GM21825 (cell line): ENCODE results near the gene CLIC6.

Source experiments
- ATAC-seq: cut with Tn5 transposase; IDR thresholded peaks from one replicate; pipeline ENCODE4 v1.9.1; 2021; ENCODE audit warnings: mild to moderate bottlenecking, moderate library complexity; ENCODE audit not compliant: unreplicated experiment

Gene CLIC6

DNA sequence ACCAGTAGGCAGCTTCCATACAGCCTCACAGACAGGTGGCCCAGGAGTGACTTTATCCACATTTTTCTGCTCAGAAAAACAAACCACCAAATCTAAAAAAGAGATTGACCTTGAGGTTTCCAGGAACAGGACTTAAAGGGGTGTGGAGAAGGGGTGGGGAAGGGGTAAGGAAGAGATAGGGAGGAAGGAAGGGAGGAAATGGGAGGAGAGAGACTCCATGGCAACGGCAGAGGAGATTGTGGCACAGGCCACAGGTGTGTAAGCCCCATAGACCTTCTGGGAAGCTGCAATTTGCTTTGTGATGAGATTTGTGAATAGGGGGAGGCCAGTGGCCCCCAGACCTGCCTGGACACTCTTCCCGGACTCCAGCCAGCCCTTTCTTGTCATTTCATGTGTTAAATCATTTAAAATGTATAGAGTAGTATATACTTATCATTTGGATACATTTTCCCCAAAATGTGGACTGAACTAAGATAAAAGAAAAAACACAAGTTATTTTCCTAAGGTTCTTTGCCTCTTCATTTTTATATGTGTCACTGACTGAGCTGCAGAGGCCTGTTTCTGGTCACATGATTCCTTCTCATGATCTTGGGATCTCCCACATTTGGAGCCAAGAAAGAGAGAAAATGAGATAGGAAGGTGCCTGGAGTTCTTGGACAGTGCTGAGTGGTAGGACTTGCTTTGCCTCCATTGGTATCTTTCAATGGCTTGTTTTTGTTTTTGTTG is 55.5 kb downstream of the CLIC6 start:
- no peak for ATAC-seq

DNA sequence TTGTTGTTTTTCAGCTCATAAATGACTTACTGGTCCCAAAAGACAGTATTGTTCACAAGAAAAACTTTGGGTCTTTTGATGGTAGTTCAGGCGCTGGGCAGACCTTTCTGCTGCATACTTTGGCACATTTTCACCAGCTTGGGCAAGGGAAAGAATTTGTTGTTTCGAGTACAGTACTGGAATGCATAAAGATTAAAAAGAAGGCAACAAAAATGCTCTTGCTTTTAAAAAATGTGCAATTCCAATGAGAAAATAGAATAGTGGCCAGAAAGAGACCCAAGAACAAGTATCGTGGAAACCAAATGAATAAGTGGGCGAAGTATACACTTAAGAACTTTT is 56.0 kb downstream of the CLIC6 start:
- no peak for ATAC-seq

DNA sequence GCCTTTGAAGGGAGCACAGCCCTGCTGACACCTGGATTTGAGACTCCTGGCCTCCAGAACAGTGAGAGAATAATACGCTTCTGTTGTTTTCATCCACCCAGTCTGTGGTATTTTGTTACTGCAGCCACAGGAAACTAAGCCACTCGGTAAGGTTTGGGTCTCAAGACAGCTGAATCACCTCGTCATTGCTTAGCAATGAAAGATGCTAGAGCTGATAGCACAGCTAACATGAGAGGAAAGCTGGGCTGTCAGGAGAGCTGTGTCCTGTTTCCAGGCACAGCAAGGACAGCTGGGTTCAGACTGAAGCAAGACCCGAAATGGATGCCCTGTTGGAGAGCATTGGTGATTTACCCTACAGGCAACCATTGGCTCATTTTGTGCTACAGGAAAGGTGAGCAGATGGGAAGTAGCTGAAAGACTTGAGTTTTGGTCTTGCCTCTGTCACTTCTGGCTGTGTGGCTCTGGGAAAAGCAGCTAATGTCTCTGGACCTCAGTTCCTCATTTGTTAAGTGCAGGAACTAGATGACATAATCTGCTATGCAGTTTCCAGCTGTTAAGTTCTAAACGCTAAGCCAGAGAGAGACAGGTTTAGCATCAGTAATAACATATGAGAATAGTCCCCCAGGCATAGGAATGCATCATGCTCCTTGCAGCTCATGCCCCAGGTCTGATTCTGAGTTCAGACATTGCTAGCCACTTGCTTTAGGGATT is 58.0 kb downstream of the CLIC6 start:
- ATAC-seq = no peak

DNA sequence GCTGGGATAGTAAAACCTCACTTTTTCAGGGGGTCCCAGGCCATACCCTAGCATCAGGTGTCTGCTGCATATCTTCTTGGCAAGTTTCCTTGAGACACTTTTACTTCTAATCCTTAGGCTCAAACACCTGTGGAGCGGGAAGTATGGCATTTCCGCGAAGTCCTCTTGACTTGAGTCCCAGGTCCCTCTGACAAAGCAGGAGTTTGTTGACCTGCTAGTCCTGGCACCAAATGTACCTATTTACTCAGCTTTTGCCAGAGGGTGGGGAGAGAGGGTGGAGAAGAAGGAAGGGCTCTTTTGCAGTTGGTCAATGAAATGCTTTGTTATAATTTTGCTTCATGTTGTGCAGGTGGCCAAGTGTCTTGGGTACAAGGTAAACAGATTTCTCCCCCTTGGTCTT is 59.7 kb downstream of the CLIC6 start:
- ATAC-seq = no peak

DNA sequence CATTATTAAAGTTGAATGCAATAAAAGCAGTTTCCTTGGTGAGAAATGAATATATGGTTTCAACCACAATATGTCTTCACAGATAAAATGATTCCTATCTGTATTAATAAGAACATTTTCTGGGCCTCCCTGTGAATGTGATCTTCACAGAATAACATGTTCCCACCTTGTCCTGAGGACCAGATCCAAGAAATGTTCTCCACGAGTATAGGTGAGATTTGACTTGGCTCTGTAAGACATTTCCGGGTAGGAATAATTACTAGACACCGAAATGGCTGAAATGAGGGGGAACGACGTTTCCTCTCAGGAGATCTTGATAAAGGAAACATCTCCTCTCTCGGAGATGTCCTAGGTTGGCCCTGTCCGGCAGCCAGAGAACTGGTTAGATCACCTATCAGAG is 61.4 kb downstream of the CLIC6 start:
- ATAC-seq = no peak

DNA sequence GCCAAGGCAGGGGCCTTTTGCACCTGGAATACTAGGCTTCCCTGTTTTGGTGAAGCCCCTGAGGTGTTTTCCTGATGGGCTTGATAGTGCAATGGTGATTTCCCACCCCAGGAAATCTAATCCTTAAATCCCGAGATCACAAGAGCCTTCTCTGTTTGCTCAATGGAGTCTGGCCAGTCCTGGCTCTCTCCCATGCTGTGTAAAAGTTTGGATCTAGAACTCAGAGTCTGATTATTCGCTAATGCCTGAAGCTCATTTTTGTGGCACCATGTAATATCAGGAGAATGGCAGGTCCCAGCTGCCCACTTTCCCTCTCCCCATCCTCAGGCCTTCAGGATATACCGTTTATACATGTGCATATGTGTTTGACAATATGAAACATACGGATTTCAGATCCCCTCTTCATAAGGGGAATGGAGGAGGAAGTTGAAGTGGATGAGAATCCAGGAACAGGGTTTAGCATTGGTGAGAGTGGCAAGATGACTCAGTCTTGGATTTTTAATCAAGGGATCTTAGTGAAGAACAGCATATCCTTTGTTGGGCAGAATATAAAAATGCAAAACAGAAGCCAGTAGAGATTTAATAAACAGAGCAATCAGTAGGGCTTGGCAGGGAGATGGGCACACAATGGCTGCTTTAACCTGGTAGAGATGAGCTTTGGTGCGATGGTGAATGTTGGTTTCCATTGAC is 62.1 kb downstream of the CLIC6 start:
- no peak for ATAC-seq

DNA sequence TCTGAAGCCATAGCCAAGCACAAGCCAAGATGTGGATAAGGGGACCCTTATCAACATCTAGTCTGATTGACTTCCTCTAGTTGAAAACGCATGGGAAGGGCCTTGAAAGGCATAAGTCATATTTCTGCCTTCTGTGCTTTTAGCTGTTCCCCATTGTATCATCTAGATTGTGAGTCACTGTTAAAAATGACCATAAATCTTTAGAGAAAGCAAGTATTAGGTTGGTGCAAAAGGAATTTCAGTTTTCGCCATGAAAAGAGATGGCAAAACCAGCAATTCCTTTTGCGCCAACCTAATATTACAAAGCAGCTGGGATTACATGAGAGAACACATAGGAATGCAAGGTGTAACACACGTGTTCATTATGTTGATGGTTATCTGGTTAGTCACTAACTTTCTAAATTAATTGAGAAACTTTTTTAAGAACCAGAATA is 63.6 kb downstream of the CLIC6 start:
- ATAC-seq = no peak

DNA sequence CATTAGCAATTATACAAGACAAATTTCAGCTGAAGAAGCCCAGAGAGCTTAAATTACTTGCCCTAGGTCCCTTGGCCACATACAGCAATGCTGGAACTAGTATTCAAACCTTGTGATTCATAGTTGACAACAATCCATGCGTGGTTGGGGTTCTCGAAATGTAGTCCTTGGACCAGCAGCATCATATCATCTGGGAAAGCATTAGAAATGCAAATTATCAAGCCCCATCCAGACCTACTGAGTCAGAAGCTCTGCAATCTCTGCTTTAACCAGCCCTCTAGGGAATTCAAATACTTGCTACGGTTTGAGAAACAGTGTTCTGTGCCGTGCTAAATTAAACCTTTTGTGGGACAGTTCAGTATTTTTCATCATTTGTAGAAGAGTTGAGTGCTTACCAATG is 65.1 kb downstream of the CLIC6 start:
- no peak for ATAC-seq

DNA sequence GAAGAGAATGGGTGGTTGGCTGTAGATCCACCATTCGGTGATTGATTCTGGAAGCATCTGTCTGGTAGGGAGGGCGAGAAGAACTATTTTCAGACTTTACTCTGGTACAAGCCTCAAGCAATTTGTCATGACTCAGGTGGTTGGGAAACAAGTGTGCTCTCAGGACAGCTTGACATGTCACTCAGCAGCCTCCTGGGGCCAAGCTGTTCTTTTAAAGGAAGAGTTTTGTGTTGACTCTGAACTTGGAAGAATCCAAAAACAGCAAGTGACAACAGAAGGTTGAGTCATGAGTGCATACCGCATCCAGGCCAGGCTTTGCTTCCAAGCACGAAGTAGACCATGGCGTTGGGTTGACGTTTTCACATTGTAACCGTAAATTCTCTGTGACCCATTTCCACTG is 65.9 kb downstream of the CLIC6 start:
- ATAC-seq = no peak

DNA sequence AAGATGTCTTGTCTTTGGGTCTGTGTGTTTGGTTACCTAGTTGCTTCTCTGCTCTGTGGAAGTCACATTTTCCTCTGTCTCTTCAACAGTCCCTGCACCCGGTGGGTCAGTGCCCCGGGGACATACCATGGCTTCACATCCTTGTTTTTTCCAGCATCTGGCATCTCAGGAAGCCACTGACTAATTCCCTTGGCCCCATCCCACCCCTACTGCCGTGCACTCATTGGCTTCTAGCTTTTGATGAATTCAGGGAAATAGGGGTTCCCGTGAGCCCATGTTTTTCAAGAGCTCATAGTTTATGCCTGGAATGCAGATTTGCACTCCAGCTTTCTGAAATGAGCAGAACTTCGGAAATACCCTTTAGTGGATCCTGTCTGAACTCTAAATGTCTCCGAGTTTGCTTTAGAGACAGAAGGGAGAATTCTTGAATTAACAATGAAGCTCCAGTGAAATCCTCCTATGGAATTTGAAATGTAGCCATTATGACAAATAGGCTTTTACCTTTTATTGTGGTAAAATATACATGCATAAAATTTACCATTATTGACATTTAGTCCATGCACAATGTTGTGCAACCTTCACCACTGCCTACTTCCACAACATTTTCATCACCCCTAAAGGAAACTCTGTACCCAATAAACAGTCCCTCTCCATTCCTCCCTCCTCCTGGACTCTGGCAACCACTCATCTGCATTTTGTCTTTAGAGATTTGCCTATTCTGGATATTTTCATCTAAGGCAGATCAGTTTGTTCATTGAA is 67.5 kb downstream of the CLIC6 start:
- no peak for ATAC-seq

DNA sequence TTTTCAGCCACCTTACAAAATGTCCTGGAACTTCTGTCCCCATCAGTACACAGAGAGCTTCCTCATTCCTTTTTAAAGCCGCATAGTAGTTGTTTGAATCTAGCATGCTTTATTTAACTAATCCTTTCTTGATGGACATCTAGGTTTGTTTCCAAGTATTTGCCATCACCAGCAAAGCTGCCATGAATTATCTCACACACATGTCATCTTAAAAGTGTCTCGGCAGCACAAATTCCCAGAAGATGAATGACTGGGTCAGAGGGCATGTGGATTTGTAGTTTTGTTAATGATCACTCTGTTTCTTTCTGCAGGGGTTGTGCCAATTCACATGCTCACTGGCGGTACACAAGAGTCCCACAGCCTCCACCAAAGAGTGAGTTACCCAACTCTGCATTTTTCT is 68.3 kb downstream of the CLIC6 start:
- ATAC-seq = no peak

DNA sequence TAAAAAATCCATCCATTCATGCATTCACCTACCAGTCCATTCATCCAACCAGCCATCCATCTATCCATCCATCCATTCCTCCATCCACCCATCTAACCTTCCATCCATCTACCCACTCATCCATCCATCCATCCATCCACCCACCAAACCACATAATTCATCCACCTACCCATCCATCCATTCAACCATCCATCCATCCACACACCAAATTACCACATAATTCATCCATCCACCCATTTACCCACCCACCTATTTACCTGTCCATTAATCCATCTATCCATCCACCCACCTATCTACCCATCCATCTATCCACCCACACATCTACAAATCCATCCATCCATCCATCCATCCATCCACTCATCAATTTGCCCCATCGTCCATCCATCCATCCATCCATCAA is 71.4 kb downstream of the CLIC6 start:
- ATAC-seq = no peak

DNA sequence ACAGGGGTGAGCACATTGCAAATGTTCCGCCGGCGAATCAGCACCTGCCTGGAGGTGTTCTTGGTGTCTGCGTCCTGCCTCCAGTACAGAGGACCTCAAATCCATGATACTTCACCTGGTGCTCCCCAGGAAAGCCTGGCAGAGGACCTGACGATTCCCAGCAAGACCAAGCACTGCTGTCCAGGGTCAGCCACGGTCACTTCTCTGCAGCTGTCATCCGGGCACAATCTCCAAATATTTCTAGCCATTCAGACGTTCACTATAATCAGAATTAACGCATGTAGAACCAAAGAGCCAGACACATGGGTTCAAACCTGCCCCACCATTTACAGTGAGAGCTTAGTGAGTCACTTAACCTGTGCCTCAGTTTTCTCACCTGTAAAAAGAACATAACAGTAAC is 74.5 kb downstream of the CLIC6 start:
- no peak for ATAC-seq

DNA sequence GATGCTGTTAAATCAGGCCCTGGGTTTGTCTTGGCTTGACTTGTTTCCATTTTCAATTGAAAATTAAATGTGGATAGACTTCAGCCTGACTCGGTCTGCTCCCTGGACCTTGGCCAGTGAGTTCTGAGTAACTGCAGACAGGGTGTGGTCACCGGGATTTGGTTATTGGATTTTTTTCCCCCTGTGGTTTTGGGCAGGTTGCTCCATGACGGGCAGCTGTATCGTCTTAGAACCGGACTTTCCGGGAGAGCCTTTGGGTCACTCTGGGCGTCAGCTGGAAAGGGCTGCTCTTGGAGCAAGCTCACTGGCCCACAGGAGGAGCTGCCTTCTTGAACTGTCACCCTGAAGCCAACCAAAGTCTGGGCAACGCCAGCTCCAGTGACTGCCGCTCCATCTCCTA is 75.0 kb downstream of the CLIC6 start:
- ATAC-seq = no peak

DNA sequence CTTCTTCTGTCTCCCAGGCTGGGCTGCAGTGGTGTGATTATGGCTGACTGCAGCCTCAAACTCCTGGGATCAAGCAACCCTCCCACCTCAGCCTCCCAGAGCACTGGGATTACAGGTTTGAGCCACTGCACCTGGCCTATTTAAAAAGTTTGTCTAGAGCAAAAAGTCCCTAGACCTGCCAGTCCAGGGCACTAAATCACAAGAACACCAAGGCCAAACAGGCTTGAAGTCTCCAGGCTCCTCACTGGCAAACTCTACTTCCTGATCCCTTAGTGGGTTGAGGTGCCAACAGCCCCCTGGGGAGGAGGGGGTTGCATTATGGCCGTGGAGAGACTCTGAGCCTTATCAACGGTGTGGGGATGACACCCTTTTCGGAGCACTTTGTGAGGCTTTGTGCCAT is 76.0 kb downstream of the CLIC6 start:
- no peak for ATAC-seq

DNA sequence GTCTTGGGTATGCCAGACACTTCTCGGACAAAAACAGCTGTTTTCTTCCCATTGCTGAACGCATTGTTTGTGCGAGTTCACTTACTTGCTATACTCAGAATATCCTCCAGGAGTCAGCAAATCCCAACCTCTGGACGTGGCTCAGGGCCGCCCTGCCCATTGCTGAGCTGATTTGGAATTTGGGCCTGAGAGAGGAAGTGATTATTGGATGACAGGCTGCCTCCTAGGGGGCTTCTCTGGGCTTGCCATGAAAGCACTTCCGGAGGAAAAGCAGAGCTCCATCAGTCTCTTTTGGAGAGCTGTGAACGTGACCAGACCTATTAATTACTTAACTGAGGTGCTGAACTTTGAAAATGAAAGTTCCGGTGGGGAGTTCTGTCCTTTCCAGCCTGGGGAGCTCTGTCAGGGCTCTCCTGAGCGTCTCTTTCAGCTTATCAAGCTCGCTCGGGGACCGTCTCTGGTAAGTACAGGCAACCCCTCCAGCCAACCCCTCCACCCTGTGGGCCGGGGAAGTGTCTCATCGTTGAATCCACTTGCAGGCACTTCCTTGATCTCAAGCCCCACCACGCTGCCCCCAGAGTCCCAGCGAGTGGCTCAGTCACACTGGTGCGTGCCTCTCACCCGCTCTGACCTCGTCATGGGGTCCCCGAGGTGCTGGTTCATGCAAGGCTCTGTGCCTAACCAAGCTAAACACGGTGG is 76.9 kb downstream of the CLIC6 start:
- peak; percentile 76 for ATAC-seq

DNA sequence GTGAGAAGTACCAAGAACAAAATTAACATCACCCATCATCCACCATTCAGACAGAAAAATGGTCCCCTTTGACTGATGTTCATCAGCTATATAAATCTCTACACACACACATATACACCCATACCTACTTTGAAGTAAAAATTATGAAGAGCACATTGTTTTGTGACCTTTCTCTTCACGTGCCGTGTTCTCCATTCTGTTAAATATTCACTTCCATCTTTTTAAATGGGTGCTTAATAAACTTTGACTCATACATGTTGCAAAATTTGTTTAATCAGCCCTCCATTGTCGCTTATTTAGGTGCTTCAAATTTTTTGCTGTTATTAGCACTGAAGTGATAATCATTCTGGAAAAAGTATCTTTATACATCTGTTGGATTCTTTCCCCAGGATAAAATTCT is 80.1 kb downstream of the CLIC6 start:
- no peak for ATAC-seq

DNA sequence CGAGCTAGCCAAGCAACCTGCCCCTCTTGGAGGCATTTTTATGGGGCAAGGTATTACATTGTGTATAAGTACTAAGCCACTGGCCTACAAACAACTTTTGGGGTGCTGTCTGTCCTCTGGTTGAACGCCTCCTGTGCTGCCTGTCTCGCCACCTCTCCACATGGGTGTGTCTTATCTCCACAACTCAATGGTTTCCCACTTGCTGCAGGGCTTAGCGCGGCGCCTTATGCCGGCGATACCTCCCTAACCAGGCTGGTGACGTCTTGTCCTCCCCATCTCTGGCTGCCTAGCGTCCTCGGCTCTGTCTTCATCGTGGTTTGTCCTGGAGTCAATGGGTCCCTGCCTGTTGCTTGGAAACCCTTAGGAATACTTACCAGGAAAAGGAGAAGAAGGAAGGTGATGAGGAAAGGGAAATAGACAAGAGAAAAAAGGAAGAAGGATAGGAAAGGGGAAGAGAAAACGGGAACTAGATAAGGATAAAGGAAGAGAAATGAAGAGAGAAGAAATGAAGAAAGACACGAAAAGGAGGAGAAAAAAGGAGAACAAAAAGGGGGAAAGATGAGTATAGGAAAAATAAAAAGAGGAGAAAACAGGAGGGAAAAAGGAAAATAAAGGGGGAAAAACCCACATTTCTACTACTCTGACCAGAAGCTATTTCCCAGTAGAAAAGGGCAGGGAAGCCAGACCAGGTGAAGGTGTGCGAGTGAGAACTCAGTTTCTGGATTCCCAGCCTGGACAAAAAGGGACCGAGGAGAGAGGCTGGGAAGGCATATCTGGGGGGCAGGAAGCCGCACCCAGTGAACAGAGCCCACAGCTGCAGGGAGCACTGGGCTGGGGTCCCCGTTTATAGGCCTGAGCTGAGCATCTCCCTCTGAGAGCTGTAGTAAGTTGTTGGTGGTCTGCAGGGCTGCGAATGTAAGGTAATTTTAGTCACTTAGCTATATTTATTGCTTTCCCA is 86.2 kb downstream of the CLIC6 start:
- ATAC-seq = no peak

DNA sequence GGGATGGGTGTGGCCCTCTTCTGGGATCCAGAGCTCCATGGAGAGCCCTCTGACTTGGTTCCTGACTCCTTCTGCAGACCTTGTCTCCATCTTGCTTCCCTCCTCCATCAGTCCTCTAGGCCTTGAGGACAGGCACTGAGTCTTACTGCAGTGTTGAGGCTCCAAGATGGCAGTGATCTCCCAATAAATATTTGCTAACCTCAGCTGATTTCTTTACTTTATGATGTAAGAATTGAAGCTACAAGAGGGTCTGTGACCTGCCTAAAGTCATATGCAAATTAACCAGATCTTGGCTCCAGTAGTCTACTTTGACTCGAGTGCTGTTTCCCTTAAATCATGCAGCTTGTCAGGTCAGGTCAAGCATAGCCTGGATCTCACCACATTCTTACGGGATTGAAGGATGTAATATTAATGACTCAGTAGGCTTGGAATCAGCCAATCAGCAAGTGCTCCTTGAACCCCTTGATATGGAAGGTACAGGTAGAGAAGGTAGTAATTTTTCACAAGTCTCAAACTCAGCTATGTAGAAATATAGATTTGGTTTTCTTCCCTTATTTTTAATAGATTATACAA is 93.0 kb downstream of the CLIC6 start:
- no peak for ATAC-seq
